ENCODE results near the gene LRRK2.

- TF ChIP-seq EZH2 (IDR thresholded peaks at IDR 0.05; ENCODE audit: low read length, unreplicated experiment): no peak
- no peak for TF ChIP-seq CTCF (conservative IDR thresholded peaks at IDR 0.05; ENCODE audit: low read depth, low read length)
- no peak for TF ChIP-seq EZH2phosphoT487 (IDR thresholded peaks at IDR 0.05; ENCODE audit: borderline replicate concordance, low read length)
Measured at GRCh38 chr12:40343124-40343523, 118.3 kb downstream of the LRRK2 start.
